HG03066 (cell line): ENCODE results near the gene WDR82.

Experiments used
- ATAC-seq: cut with Tn5 transposase; IDR thresholded peaks from one replicate; pipeline ENCODE4 v1.9.1; 2021; ENCODE audit warnings: low read depth; ENCODE audit not compliant: unreplicated experiment

The WDR82 gene

GRCh38 chr3:52210550-52211046 lies 67.9 kb downstream of the WDR82 start:
- no peak for ATAC-seq

DNA sequence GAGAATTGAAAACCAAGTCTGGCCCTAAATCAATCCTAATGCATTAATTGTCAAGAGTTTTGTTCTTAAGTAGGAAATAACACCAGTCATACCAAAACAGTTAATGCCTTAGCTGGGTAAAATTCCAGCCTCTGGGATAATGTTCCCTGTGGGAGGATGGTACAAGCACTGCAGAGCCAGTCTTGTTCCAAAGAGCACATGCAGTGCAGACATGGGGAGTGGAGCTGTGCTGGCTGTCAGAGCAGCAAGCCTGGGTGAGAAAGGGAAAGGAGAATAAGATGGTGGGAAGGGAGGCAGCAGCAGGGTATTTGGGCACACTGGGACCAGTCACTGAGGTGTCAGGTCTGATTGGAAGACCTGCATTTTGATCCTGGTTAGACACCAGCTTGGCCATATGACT lies 68.4 kb downstream of the WDR82 start:
- ATAC-seq: no peak

GRCh38 chr3:52208556-52208955 lies 69.9 kb downstream of the WDR82 start:
- ATAC-seq: no peak

GRCh38 chr3:52205727-52206372 lies 72.6 kb downstream of the WDR82 start:
- ATAC-seq: no peak
